ENCODE data around the gene STARD7. TPM values are rescaled to one million over a fixed set of nuclear protein-coding genes. Genes with fewer than 3 reads are reported as not detected.
"Not testable (repeated sequence)": the region's sequence is repeated elsewhere in the genome, so short reads cannot be mapped to it uniquely, and the experiment has no call there.

STARD7 gene
- total RNA-seq, 1 donor from 2014 or later = 103 TPM

GRCh38 chr2:96233436-96233835, 24.8 kb upstream of the STARD7 start:
- no peak overlapping the region for H3K9ac ChIP-seq (ENCODE audit: low read length)
- no peak overlapping the region for H3K27ac Mint-ChIP-seq (ENCODE audit: unreplicated experiment)
- no peak overlapping the region for H3K27ac ChIP-seq (ENCODE audit: low read depth, low read length)
- no peak for DNase-seq (ENCODE audit: low read depth)
- H4K20me1 ChIP-seq (ENCODE audit: insufficient read depth, low read length) = no peaks in the 10 kb centered on the region
- H3K36me3 ChIP-seq (ENCODE audit: insufficient read depth, low read length) = no peaks in the 10 kb centered on the region
- no peaks in the 10 kb centered on the region for H3K27me3 Mint-ChIP-seq (ENCODE audit: low read depth, unreplicated experiment)
- H3K36me3 Mint-ChIP-seq (ENCODE audit: low read depth, unreplicated experiment) = peaks cover 7% of the 10 kb centered on the region
- no peaks in the 10 kb centered on the region for H3K27me3 ChIP-seq (ENCODE audit: insufficient read depth, low read length)
- H3K4me3 ChIP-seq (ENCODE audit: insufficient read depth, low read depth, low read length) = no peak overlapping the region
- H3K4me2 ChIP-seq (ENCODE audit: low read length) = no peak overlapping the region
- H3K4me1 Mint-ChIP-seq (ENCODE audit: low read depth, unreplicated experiment) = peaks cover 3% of the 10 kb centered on the region
- FAIRE-seq = no peak
- H3K9me3 ChIP-seq (ENCODE audit: insufficient read depth, low read depth, low read length) = no peaks in the 10 kb centered on the region
- no peaks in the 10 kb centered on the region for H3K4me1 ChIP-seq (ENCODE audit: insufficient read depth, low read length)
- H3K9me3 Mint-ChIP-seq (ENCODE audit: unreplicated experiment) = no peaks in the 10 kb centered on the region
- TF ChIP-seq CTCF (IDR thresholded peaks at IDR 0.05; ENCODE audit: insufficient read depth, low read depth, low read length) (no peak), EZH2 (IDR thresholded peaks at IDR 0.05; ENCODE audit: insufficient read depth, low read length) (no peak)
- no peak overlapping the region for H2AFZ ChIP-seq (ENCODE audit: low read depth, low read length)
- no peaks in the 10 kb centered on the region for H3K79me2 ChIP-seq (ENCODE audit: insufficient read depth, low read length)
- no peak overlapping the region for H3K4me3 Mint-ChIP-seq (ENCODE audit: unreplicated experiment)

GRCh38 chr2:96231316-96231715, 22.7 kb upstream of the STARD7 start:
- Mint-ChIP-seq H3K9me3 (ENCODE audit: unreplicated experiment) (no peaks in the 10 kb centered on the region), H3K36me3 (ENCODE audit: low read depth, unreplicated experiment) (no peaks in the 10 kb centered on the region), H3K4me3 (ENCODE audit: unreplicated experiment) (no peak overlapping the region), H3K27me3 (ENCODE audit: low read depth, unreplicated experiment) (no peaks in the 10 kb centered on the region), H3K27ac (ENCODE audit: unreplicated experiment) (no peak overlapping the region), H3K4me1 (ENCODE audit: low read depth, unreplicated experiment) (peaks cover 3% of the 10 kb centered on the region)
- Histone ChIP-seq H3K4me3 (ENCODE audit: insufficient read depth, low read depth, low read length) (no peak overlapping the region), H3K9ac (ENCODE audit: low read length) (no peak overlapping the region), H3K27me3 (ENCODE audit: insufficient read depth, low read length) (no peaks in the 10 kb centered on the region), H3K27ac (ENCODE audit: low read depth, low read length) (no peak overlapping the region), H4K20me1 (ENCODE audit: insufficient read depth, low read length) (no peaks in the 10 kb centered on the region), H3K79me2 (ENCODE audit: insufficient read depth, low read length) (no peaks in the 10 kb centered on the region), H3K4me2 (ENCODE audit: low read length) (no peak overlapping the region), H3K4me1 (ENCODE audit: insufficient read depth, low read length) (no peaks in the 10 kb centered on the region), H3K9me3 (ENCODE audit: insufficient read depth, low read depth, low read length) (no peaks in the 10 kb centered on the region), H3K36me3 (ENCODE audit: insufficient read depth, low read length) (no peaks in the 10 kb centered on the region), H2AFZ (ENCODE audit: low read depth, low read length) (no peak overlapping the region)
- DNase-seq (ENCODE audit: low read depth) = no peak
- TF ChIP-seq CTCF (IDR thresholded peaks at IDR 0.05; ENCODE audit: insufficient read depth, low read depth, low read length) = no peak
- TF ChIP-seq EZH2 (IDR thresholded peaks at IDR 0.05; ENCODE audit: insufficient read depth, low read length) = no peak
- FAIRE-seq = no peak

- Mint-ChIP-seq H3K36me3 (ENCODE audit: low read depth, unreplicated experiment) (no peaks in the 10 kb centered on the region), H3K4me1 (ENCODE audit: low read depth, unreplicated experiment) (no peaks in the 10 kb centered on the region), H3K27me3 (ENCODE audit: low read depth, unreplicated experiment) (no peaks in the 10 kb centered on the region), H3K9me3 (ENCODE audit: unreplicated experiment) (no peaks in the 10 kb centered on the region), H3K4me3 (ENCODE audit: unreplicated experiment) (no peak overlapping the region), H3K27ac (ENCODE audit: unreplicated experiment) (no peak overlapping the region)
- TF ChIP-seq EZH2 (IDR thresholded peaks at IDR 0.05; ENCODE audit: insufficient read depth, low read length) = no peak
- no peak for TF ChIP-seq CTCF (IDR thresholded peaks at IDR 0.05; ENCODE audit: insufficient read depth, low read depth, low read length)
- Histone ChIP-seq H3K9me3 (ENCODE audit: insufficient read depth, low read depth, low read length) (no peaks in the 10 kb centered on the region), H3K79me2 (ENCODE audit: insufficient read depth, low read length) (no peaks in the 10 kb centered on the region), H3K4me3 (ENCODE audit: insufficient read depth, low read depth, low read length) (no peak overlapping the region), H3K4me1 (ENCODE audit: insufficient read depth, low read length) (no peaks in the 10 kb centered on the region), H3K4me2 (ENCODE audit: low read length) (no peak overlapping the region), H3K27me3 (ENCODE audit: insufficient read depth, low read length) (no peaks in the 10 kb centered on the region), H4K20me1 (ENCODE audit: insufficient read depth, low read length) (peaks cover 4% of the 10 kb centered on the region), H2AFZ (ENCODE audit: low read depth, low read length) (no peak overlapping the region), H3K36me3 (ENCODE audit: insufficient read depth, low read length) (no peaks in the 10 kb centered on the region), H3K27ac (ENCODE audit: low read depth, low read length) (no peak overlapping the region), H3K9ac (ENCODE audit: low read length) (no peak overlapping the region)
- no peak for FAIRE-seq
- no peak for DNase-seq (ENCODE audit: low read depth)
Measured at GRCh38 chr2:96225016-96225533, 16.4 kb upstream of the STARD7 start.

- FAIRE-seq; H3K79me2 ChIP-seq (ENCODE audit: insufficient read depth, low read length); H4K20me1 ChIP-seq (ENCODE audit: insufficient read depth, low read length); H3K27ac ChIP-seq (ENCODE audit: low read depth, low read length); H3K4me3 Mint-ChIP-seq (ENCODE audit: unreplicated experiment); H3K4me1 ChIP-seq (ENCODE audit: insufficient read depth, low read length); H3K36me3 Mint-ChIP-seq (ENCODE audit: low read depth, unreplicated experiment); H3K4me1 Mint-ChIP-seq (ENCODE audit: low read depth, unreplicated experiment); H3K9me3 Mint-ChIP-seq (ENCODE audit: unreplicated experiment); H3K27me3 ChIP-seq (ENCODE audit: insufficient read depth, low read length); H3K27ac Mint-ChIP-seq (ENCODE audit: unreplicated experiment); H3K4me2 ChIP-seq (ENCODE audit: low read length); H3K27me3 Mint-ChIP-seq (ENCODE audit: low read depth, unreplicated experiment); DNase-seq (ENCODE audit: low read depth); H3K9ac ChIP-seq (ENCODE audit: low read length); H3K9me3 ChIP-seq (ENCODE audit: insufficient read depth, low read depth, low read length); H3K4me3 ChIP-seq (ENCODE audit: insufficient read depth, low read depth, low read length); H2AFZ ChIP-seq (ENCODE audit: low read depth, low read length); H3K36me3 ChIP-seq (ENCODE audit: insufficient read depth, low read length): not testable (repeated sequence)
Measured at GRCh38 chr2:96221106-96221505, 12.5 kb upstream of the STARD7 start.

Measured in astrocyte (in vitro differentiated cells and primary cell).